Measurements from ENCODE around the gene SLC17A5. TPM values are rescaled to one million over a fixed set of nuclear protein-coding genes. Genes with fewer than 3 reads are reported as not detected.
"Not testable (repeated sequence)": the region's sequence is repeated elsewhere in the genome, so short reads cannot be mapped to it uniquely, and the experiment has no call there.

Gene SLC17A5
- total and polyA plus RNA-seq, 2 donors (not counting 3 experiments of a cell fraction or from before 2014, with no cell fraction given): 15.2 to 18.7 TPM

GRCh38 chr6:73624896-73625295, 28.9 kb downstream of the SLC17A5 start:
- Histone ChIP-seq H2AFZ (ENCODE audit: low read depth, low read length) (no peak overlapping the region), H3K9ac (replicated peaks; ENCODE audit: extremely low read depth, insufficient read depth, low read length) (no peak overlapping the region), H3K9me3 (replicated peaks; ENCODE audit: control insufficient read depth, insufficient read depth, low read length) (no peaks in the 10 kb centered on the region), H3K4me3 (replicated peaks in 1 of 3; ENCODE audit: insufficient read depth in 1 of 3, low read depth in 1 of 3, low read length in 3 of 3) (no peak overlapping the region), H3K27me3 (ENCODE audit: control insufficient read depth in 2 of 2, insufficient read depth in 2 of 2, low read length in 2 of 2) (no peaks in the 10 kb centered on the region), H4K20me1 (replicated peaks; ENCODE audit: control insufficient read depth, extremely low read depth, insufficient read depth, low read length) (no peaks in the 10 kb centered on the region), H3K9me1 (replicated peaks; ENCODE audit: control insufficient read depth, extremely low read depth, insufficient read depth, low read length) (no peaks in the 10 kb centered on the region), H3K27ac (ENCODE audit: insufficient read depth, low read depth, low read length) (no peak overlapping the region), H3K4me1 (ENCODE audit: control insufficient read depth, extremely low read depth, insufficient read depth, low read length) (no peaks in the 10 kb centered on the region), H3K79me2 (ENCODE audit: control insufficient read depth, insufficient read depth, low read length) (no peaks in the 10 kb centered on the region), H3K4me2 (ENCODE audit: insufficient read depth, low read length) (no peak overlapping the region), H3K36me3 (ENCODE audit: control insufficient read depth in 2 of 2, extremely low read depth in 1 of 2, insufficient read depth in 2 of 2, low read length in 2 of 2) (no peaks in the 10 kb centered on the region)
- ChIA-PET POLR2A (no interaction called here), CTCF (interaction anchor here (0.8 kb wide), 1 partner anchor 12 kb away, joined by 3 read pairs; no protein-coding TSS in a partner anchor)
- dilution Hi-C loops (cut with MboI; ENCODE audit: extremely low pct_ligation_motif_present, low sequenced_read_pairs): no loop called here
- intact Hi-C loops (cut with micrococcal nuclease): no loop called here
- no peak for TF ChIP-seq JUN (IDR thresholded peaks at IDR 0.05; ENCODE audit: borderline replicate concordance, insufficient read depth, insufficient read length, low read depth)
- TF ChIP-seq GATA2 (IDR thresholded peaks at IDR 0.05; ENCODE audit: insufficient read depth, insufficient read length, low read depth, low read length): no peak
- no peak for TF ChIP-seq FOS (IDR thresholded peaks at IDR 0.05; ENCODE audit: borderline replicate concordance, insufficient read depth, low read length)
- no peak for TF ChIP-seq POLR2AphosphoS5 (IDR thresholded peaks at IDR 0.05; ENCODE audit: insufficient read depth, low read depth, low read length)
- no peak for DNase-seq (ENCODE audit: low read depth, low spot score)
- FAIRE-seq: no peak
- no TSS peak for BruUV-seq (replicated peaks)

GRCh38 chr6:73623480-73623879, 30.3 kb downstream of the SLC17A5 start:
- H3K36me3 ChIP-seq (ENCODE audit: control insufficient read depth in 2 of 2, extremely low read depth in 1 of 2, insufficient read depth in 2 of 2, low read length in 2 of 2); H3K9me3 ChIP-seq (replicated peaks; ENCODE audit: control insufficient read depth, insufficient read depth, low read length); dilution Hi-C loops (cut with MboI; ENCODE audit: extremely low pct_ligation_motif_present, low sequenced_read_pairs); POLR2A ChIA-PET; H3K4me2 ChIP-seq (ENCODE audit: insufficient read depth, low read length); H3K4me1 ChIP-seq (ENCODE audit: control insufficient read depth, extremely low read depth, insufficient read depth, low read length); H3K27me3 ChIP-seq (ENCODE audit: control insufficient read depth in 2 of 2, insufficient read depth in 2 of 2, low read length in 2 of 2); BruUV-seq (replicated peaks); H4K20me1 ChIP-seq (replicated peaks; ENCODE audit: control insufficient read depth, extremely low read depth, insufficient read depth, low read length); DNase-seq (ENCODE audit: low read depth, low spot score); CTCF ChIA-PET; H3K9me1 ChIP-seq (replicated peaks; ENCODE audit: control insufficient read depth, extremely low read depth, insufficient read depth, low read length); H3K79me2 ChIP-seq (ENCODE audit: control insufficient read depth, insufficient read depth, low read length); FAIRE-seq; intact Hi-C loops (cut with micrococcal nuclease); H3K4me3 ChIP-seq (replicated peaks in 1 of 3; ENCODE audit: insufficient read depth in 1 of 3, low read depth in 1 of 3, low read length in 3 of 3); H2AFZ ChIP-seq (ENCODE audit: low read depth, low read length); H3K27ac ChIP-seq (ENCODE audit: insufficient read depth, low read depth, low read length); H3K9ac ChIP-seq (replicated peaks; ENCODE audit: extremely low read depth, insufficient read depth, low read length): not testable (repeated sequence)

- H3K9ac ChIP-seq (replicated peaks; ENCODE audit: extremely low read depth, insufficient read depth, low read length); H4K20me1 ChIP-seq (replicated peaks; ENCODE audit: control insufficient read depth, extremely low read depth, insufficient read depth, low read length); POLR2A ChIA-PET; H3K4me3 ChIP-seq (replicated peaks in 1 of 3; ENCODE audit: insufficient read depth in 1 of 3, low read depth in 1 of 3, low read length in 3 of 3); FAIRE-seq; DNase-seq (ENCODE audit: low read depth, low spot score); H3K9me3 ChIP-seq (replicated peaks; ENCODE audit: control insufficient read depth, insufficient read depth, low read length); H2AFZ ChIP-seq (ENCODE audit: low read depth, low read length); H3K9me1 ChIP-seq (replicated peaks; ENCODE audit: control insufficient read depth, extremely low read depth, insufficient read depth, low read length); H3K36me3 ChIP-seq (ENCODE audit: control insufficient read depth in 2 of 2, extremely low read depth in 1 of 2, insufficient read depth in 2 of 2, low read length in 2 of 2); intact Hi-C loops (cut with micrococcal nuclease); dilution Hi-C loops (cut with MboI; ENCODE audit: extremely low pct_ligation_motif_present, low sequenced_read_pairs); H3K27me3 ChIP-seq (ENCODE audit: control insufficient read depth in 2 of 2, insufficient read depth in 2 of 2, low read length in 2 of 2); H3K4me1 ChIP-seq (ENCODE audit: control insufficient read depth, extremely low read depth, insufficient read depth, low read length); H3K4me2 ChIP-seq (ENCODE audit: insufficient read depth, low read length); H3K27ac ChIP-seq (ENCODE audit: insufficient read depth, low read depth, low read length); CTCF ChIA-PET; H3K79me2 ChIP-seq (ENCODE audit: control insufficient read depth, insufficient read depth, low read length); BruUV-seq (replicated peaks): not testable (repeated sequence)
These were observed 35.7 kb downstream of the SLC17A5 start for GRCh38 chr6:73618082-73618481.
